GM19240 (cell line): ENCODE data around the gene MORF4L2.

ENCODE experiments used
- DNase-seq: peaks from one replicate; pipeline ENCODE4 v3.0.0; 2011; ENCODE audit warnings: low spot score; ENCODE audit not compliant: insufficient read length

The MORF4L2 gene

DNA sequence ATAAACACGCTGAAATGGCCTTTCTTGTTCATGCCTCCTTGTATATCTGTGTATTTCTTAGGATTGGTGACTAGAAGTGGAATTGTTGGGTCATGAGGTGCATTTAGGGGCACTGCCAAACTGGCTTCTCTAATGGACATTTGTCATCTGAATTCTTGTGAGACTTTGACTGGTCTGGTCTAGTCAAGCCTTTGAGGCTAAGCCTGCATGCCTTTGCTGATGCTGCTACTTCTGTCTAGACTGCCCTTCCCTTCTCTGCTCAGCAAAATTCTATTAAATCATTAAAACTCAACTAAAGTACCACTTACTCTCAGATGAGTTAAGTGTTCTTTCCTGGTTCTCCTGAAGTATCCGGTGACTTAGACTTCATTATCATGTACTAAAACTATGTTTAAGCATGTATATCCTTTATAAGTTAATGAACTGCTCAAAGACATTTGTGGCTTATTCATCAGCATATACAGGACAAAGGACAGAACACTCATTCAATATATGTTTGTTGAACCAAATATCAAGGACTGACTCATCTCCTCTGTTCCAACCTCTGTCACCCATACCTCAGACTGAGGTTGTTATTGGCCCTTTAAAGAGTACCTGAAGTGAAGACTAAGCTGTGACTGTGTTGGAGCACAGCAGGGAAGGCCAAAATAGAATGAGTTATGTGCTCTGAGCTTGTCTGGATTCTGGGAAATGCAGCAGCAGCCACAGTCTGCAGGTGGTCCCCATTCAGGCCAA, 48.7 kb downstream of the MORF4L2 start:
- no peak for DNase-seq

DNA sequence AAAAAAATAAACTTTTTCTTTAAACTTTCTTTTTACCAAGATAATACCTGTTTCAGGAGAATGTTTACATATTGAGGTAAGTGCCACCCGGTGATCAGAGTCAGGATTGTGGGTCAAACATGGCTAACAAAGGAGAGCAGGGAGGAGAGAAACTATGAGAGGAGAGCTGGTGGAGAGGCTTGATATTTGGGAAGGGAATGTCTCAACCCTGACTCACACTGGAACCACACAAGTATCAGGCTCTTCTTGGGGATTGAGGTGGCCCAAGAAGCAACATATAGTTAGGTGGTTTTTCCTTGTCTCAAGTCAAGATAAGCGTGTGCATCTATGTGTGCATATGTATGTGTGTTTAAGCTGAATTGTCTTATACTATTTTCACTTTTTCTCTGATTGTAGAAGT, 51.1 kb downstream of the MORF4L2 start:
- DNase-seq: no peak

DNA sequence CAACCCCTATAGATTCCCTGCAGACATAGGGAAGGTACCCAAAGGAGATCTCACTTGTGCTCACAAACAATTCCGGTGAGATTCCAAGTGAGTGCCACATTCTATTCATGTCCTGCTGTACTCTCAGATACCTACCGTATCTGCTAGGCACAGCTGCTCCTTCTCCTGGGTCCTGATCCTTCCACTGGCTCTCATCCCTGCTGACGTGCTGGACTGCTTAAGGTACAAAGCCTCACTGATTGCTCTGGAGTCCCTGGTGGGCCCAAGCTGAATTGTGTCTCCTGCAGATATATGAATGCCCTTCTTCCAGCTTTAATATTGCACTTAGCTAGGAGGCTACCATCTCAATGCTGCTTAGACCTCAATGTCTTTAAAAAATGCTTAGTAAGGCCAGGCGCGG, 55.4 kb downstream of the MORF4L2 start:
- no peak for DNase-seq

DNA sequence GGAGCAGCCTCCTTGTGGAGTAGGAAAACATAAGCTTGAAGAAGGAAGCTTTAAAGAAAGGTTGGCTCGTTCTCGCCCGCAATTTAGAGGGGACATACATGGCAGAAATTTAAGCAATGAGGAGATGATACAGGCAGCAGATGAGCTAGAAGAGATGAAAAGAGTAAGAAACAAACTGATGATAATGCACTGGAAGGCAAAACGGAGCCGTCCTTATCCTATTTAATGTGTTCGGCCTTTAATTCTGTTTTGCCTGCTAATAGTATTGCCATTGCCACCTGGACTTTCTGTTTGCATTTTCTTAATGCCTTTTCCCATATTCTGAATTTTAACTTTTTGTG, 56.4 kb downstream of the MORF4L2 start:
- DNase-seq: no peak

DNA sequence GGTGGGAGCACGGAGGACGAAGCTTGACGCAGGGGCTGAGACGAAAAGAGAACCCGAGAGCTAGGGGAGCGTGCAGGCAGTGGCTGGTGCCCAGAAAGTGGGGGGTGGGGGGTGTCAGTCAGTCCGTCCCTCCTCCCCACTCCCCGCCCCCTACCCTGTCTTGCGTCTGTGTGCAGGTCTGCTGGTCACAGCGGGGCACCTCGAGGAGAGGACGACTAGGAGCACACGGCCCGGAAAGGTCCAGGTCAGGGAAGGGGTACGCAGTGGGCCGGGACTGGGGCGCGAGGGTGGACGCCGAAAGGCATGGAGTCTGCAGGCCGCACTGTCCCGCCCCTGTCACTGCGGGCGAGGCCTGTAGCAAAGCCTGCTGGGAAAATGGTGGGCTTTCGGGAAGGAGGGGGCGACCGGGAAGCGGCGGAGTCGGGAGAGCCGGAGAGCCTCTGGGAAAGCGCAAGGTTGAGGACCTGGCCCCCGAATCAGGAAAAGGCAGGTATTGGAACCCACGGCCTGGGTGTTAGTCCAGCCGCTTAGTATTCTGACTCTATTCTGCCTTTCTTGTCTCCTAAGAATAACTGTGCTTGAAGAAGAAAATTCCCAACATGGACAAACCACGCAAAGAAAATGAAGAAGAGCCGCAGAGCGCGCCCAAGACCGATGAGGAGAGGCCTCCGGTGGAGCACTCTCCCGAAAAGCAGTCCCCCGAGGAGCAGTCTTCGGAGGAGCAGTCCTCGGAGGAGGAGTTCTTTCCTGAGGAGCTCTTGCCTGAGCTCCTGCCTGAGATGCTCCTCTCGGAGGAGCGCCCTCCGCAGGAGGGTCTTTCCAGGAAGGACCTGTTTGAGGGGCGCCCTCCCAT, 57.0 kb downstream of the MORF4L2 start:
- no peak for DNase-seq

DNA sequence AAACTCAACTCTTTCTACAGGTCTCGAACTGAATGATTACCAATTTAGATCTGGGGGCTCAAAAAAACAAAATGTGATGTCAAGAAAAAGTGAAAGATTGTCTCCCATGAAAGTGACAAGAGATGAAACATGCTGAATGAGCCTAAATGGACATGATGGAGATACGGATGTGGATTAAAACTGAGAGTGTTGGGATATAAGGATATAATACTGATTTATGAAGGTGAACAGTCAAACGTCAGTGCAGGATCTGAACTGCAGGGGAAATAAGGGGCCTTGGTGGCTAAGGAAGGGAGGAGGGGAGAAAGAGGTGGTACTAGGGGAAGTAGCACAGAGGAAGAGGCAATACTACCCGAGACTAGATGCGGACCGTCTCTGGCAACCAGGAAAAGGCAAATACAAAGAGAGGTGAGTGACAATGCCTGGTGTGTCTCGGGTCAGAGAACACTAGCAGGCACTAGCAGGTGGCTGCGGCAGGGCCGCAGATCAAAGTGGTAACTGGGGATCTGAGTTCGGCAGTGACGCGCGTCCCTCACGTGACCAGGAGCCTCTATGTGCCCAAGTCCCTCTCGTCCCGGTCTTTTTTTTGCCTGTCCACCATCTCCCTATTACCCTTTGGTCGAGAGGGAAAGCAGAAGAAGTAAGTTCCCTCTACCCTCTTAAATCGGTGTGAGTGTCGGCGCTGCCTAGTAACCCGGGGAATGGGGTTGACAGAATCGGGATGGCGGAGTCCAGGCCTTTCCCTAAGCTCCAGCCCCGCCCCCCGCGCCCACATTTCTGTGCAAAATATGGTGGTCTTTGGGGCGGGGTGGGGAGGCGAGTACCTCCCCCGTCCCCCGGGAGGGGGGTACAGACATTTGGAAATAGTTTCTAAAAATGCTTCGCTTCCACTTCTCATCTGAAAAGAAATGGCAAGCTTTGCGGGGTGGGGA, 57.8 kb downstream of the MORF4L2 start, which contains the start of gene TCEAL1:
TSS of gene TCEAL1 (plus strand) at position 590 of the 932 bp plus-strand sequence. CDS start 942 bp downstream, outside the sequence.
- no peak for DNase-seq

DNA sequence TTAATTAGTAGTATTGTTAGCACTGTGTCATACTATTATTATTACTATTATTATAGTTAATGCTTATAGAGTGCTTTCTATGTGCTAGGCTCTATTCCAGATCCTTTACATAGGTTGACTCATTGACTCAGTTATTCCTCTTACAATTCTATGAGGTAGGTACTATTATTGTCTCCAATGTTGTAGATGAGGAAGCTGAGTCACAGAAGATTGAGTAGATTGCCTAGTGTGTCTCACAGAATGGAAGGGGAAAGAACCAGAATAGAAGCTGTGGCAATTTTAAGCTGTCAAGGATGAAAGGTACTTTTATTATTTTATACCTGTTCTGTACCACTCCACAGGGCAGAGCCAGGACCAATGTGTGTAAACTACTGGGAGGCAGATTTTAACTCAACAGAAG, 59.6 kb downstream of the MORF4L2 start:
- DNase-seq: no peak
